ENCODE results near the gene DHRS7B.
A peak's percentile ranks its signal among the peaks of the same experiment; 100 is the strongest.
"Not testable (repeated sequence)": the region's sequence is repeated elsewhere in the genome, so short reads cannot be mapped to it uniquely, and the experiment has no call there.

The DHRS7B gene

DNA sequence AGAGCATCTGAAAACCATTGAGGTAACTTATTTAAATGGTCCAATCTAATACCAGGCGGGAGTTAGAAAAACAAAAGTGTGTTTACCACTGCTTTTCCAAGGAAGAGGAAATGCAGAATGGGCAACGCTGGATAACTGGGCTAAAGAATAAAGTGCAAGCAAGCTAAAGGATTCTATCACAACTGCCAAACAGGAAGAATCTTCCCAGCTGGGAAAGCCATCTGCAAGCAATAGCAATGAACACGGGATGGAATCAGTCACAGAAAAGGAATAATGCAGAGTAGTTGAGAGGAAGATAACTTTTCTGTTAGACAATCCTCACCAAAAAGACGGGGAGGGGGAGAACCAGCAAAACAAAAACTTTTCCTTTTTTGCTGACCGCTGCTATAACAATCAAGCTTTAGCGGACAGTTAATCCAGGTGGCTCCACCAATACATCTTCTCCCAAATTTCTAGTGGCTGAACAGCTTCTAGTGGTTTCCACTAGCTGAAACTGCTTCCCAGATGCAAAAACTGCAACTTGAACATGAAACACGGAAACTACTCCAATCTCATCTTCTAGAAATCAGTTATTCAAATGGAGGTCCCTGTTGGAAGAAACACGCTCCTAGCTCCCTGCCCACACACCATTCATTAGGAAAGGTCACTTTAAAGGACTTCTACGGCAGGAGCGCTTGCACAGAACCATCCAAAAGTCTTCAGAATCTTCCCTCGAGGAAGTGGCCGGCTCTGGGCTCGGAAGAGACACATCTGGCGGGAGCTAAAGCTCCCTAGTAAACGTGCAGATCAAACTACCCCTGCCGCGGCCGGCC is 86.3 kb downstream of the DHRS7B start:
- no peak for DNase-seq

DNA sequence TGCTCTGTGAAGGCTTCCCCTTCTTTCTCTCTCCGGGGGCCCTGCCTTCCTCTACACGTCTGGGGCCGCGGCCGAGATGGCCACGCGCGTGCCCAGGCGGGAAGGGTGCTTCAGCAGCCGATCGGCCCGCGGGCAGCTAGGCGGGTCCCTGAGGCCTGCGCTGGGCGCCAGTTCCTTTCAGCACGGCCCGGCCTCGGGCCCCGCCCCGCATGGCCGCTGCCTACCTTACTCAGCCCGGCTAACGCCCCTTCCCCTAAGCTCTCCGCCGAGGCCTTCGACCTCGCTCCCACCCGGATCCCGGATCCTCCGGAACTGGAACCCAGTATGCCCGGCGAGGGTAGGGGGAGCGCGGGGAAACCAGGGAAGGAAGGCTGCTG is 86.9 kb downstream of the DHRS7B start:
- peak in 1 of 2 experiments; percentile 55 for DNase-seq

DNA sequence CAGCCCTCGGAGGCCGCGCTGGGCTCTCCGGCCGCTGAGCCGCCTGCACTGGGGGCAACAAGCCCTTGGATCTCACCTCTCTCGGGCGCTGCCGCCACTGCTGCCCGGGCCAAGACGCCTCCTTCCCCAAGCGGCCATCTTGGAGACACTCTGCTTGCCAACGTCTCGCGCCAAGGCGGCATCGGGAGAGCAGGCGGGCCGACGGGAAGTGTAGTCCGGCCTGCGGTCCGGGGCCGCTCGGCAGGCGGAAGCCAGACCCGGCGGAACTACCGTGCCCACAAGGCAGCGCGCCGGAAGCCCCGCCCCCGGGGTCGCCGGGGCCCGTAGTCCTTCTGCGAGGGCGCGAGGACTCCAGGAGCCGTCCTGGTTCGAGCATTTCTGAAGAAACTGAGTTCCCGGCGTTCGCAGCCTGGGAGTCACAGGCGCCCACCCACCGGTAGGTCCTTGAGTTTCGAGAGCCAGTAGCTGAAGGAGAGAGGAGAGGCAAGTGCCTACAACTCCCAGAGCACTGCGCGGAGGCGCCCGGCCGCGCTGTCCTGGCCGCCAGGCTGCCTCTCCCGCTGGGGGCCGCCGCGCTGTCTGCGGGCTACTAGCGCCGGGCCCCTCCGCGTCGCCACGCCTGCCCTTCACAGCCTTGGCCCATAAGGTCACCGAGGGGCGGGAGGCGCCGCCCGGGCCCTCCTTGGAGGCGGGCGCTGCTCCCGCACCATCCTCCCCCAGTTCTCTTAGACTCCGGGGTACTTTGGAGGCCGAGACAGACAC is 87.4 kb downstream of the DHRS7B start, which contains the start of gene TMEM11:
Gene TMEM11 (minus strand): TSS at position 147 of the 762 bp plus-strand sequence. CDS start 9 bp downstream, at position 138.
- DNase-seq = peak; percentile 70 to 94

DNA sequence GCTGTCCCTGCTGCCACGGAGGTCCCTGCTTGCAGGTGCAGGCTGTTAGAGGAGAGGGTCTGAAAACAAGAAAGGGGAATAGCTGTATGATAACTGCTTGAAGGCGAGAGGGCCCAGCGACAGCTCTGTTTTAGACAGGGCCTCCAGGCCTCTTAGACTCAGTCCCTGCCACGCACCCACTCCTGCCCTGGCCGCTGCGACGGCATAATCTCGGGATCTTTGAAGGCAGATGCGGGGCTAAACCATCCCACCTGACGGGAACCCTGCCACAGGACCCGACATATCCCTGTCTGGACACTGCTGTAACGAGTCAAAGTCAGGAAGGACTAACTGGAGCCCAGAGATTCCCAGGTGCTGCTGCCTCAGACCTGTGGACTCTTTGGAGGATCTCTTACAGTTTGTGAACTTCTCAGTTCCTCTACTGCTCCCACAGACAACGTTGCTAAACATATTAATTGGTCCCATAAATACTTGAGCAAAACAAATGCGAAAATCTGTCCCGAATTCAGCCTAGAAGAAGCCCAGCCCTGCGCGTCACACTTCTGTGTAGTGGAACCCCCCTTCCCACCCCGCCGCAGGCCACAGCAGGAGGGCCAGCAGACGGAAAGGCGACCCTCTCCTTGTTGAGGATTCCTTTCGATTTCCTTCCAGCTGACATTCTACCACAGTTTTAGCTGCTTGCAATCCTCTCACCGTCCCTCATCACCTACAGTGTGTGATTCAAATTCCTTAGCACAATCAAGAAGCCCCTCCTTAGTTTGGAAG is 88.2 kb downstream of the DHRS7B start:
- no peak for DNase-seq

DNA sequence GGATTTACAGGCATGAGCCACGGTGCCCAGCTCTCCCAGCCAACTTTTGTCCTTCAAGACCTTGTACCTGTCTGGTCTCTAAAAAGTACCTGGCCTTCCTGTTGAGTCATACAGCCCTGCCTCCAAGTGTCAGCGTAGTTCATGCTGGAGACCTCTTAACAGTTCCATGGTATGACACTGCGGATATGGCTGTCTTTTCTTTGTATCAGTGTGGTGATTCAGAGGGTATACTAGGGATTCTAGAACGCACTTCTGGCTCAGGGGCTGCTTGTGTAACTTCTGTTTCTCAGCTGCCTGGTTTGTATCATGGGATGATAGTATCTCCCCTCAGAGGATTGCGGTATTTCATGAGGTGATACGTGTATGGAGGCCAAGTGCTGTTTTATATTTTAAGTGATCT is 89.2 kb downstream of the DHRS7B start:
- no peak for DNase-seq

DNA sequence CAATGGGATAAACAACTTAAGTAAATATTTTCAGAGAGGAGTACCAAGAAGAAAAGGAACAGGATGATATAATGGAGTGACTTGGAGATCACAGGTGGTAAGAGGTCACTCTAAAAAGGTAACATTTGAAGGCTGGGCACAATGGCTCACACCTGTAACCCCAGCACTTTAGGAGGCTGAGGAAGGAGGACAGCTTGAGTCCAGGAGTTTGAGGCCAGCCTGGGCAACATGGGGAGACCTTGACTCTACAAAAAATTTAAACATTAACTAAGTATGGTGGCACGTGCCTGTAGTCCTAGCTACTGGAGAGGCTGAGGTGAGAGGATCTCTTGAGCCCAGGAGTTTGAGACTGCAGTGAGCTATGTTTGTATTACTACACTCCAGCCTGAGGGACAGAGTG is 90.6 kb downstream of the DHRS7B start:
- DNase-seq = no peak

DNA sequence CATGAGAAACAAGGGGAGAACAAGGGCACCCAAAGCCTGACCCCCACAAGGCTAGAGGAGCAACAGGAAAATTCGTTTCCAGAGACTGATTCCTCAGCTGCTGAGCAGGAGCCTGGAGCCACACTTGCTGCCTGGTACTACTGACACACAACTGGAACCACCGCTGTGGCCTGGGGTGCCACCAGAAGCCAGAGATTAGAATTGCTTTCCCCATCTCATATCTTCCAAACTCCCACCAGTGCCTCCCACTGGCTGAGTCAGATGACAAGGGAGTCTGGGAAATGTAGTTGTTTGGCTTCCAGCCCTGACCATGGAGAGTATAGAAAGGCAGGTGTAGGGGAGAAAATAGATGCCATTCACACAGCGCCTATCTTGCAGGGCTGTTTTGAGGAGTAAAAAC is 91.3 kb downstream of the DHRS7B start:
- no peak for DNase-seq

DNA sequence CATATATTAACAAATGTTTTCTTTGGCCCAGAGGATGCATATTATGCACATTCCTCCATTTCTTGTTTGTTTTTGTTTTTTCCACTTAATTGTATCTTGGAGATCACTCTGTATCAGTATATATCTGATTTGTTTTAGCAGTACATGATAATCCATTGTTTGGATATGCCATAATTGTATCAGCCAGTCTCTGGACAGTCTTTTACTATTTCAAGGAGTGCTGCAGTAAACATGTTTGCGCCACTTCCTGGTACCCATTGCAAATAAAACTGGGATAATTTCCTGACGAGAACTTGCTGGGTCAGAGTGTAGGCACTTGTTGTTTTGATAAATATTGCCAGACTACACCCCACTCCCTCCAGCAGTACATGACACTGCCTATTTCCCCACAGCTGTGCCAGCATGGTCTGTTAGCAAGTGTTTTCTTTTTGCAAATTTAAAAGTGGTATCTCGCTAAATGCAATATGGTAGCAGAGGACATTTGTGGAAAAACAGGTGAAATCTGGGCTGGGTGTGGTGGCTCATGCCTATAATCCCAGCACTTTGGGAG is 92.1 kb downstream of the DHRS7B start:
- DNase-seq = no peak

DNA sequence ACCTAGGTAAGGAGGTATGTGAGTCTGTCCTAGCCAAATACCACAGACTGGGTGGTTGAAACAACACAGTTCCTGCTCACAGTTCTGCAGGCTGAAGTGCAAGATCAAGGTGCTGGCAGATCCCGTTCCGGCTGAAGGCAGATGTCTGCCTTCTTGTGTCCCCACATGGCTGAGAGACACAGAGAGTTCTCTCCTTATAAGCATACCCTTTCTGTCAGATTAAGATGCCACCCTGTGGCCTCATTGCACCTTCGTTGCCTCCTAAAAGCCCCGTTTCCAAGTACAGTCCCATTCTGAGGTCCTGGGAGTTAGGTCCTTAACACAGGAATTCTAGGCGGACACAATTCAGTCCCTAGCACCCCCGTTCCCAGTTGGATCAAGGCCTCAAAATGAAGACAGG is 96.3 kb downstream of the DHRS7B start:
- no peak for DNase-seq

DNA sequence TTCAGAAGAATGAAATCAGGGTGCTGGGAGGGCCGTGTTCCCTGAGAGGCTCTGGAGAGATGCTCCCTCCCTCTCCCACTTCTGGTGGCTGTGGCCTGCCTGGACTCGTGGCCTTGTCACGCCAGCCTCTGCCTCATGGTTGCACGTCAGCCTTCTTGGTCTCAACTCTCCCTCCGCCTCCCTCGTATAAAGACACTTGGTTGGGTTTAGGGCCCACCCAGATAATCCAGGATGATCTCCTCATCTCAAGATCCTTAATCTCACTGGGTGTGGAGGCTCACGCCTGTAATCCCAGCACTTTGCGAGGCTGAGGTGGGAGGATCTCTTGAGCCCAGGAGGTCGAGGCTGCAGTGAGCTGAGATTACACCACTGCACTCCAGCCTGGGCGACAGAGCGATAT is 100.5 kb downstream of the DHRS7B start:
- not testable (repeated sequence) for DNase-seq

DNA sequence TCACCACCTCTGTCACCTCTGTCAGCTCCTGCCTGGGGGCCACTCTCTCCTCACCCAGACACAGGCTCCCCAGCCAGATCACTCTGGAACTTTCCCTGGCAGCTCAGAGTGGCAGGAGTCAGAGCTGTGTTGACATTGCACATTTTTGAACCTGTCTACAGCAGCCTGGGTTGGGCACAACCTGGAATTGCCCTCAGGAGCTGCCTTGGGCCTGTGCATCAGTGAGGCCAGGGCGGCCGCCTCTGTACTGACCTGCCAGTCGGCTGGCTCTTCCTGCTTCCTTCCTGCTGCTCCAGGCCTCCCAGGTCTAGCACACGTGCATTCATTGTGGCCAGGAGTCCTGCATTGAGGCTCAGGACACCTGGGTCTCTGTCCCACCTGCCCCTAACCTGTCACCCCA is 101.3 kb downstream of the DHRS7B start:
- DNase-seq = no peak

DNA sequence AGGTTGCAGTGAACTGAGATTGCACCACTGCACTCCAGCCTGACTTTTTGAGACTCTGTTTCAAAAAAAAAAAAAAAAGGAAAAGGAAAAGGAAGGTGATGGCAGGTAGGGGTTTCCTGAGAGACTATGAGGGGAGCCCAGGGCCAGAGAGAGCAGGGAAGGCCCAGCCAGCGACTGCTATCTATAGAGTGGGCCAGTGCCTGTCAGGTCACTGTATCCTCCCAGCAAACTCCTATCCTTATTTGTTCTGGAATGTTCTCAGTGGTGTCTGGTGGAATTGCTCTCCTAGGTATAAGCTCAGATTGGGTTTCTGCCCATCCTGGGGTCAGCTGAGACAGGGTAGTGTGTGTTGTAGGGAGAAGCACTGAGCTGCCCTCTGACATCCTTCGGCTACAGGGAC is 102.1 kb downstream of the DHRS7B start:
- DNase-seq = no peak

DNA sequence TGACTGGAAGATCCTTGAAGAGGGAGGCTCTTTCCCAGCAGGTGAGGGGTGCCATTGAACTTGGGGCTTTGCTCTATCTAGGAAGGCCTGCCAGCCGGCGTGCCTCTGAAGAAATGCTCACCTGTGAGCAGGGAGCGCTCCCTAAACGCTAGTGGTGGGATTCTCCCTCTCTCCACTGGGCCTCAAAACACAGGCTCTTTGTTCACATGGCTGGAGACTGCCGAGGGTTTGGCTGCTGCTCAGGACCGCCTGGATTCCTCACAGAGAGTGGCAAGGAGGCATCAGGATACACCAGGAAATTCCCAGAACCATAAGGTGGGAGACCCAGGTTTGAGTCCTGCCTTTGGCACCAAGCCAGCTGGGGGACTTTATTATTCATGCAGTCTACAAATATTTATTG is 104.8 kb downstream of the DHRS7B start:
- DNase-seq = no peak

DNA sequence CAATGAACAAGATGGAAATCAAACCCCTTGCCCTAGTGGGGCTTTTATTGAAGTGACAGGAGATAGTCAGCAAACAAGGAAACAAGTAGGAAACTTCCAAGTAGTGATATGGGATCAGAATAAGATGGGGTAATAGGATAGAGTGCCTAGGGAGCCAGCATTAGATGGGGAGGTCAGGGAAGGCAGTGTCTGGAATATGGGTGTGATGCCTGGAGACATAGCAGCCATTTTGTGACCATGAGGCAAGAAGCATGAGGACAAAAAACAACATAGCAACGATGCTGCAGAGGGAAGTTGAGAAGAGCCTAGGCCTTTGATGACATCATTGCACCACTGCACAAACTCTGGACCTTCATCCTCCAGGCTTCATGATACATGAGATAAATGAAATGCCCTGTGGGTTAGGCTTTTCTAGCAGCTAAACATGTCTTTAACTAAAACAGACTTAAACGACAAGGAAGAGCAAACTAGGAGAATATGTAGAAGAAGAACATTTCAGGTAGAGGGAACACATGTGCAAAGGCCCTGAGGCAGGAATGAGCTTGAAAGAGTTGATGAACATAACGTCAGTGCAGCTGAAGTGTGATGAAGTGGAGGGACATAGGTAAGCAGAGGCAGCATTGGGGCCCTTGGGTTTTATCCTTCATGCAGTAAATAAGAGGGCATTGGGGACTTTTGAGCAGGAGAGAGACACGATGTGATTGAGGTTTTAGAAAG is 105.4 kb downstream of the DHRS7B start:
- DNase-seq = no peak

DNA sequence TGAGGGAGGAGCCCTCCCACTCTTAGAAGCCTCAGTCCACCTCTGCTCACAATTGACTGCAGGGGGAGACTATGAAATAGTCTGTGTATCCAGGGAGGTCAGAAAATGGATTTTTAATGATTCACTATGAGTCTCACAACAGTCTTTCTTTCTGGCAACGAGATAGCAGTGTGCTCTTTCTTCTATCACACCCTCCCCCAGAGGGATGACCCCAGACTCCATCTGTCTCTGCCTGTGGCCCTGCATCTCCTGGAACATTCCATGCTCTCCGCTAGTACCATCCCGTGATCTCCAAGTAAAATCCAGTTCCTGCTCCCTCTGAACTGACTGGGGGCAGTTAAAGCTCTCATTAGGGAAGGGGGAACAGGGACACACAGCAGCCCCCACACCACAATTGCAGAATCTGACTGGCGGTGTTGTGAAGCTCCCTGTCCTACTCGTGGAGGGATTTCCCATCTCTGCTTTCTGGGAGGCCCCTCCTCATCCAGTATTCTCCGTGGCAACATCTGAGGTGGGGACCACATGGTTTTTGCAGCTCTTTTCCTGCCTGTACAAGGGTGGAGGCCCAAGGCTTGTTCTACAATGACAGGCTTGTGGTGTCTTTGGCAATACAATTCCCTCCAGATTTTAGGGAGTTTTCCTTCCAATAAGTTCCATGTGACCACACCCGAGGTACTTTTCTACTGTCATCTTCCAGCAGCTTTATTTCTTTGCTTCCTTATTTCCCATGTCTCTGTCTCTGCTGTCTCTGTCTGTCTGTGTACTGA is 107.0 kb downstream of the DHRS7B start:
- no peak for DNase-seq

DNA sequence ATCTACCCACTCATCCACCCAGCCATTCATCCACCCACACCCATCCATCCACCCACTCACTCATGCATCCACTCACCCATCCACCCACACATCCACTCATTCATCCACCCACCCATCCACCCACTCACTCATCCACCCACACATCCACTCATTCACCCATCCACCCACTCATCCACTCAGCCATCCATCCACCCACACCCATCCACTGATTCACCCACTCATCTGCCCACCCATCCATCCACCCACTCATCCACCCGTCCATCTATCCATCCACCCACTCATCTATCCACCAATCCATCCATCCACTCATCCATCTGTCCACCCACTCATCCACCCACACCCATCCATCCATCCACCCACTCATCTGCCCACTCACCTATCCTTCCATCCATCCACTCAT is 109.2 kb downstream of the DHRS7B start:
- no peak for DNase-seq

DNA sequence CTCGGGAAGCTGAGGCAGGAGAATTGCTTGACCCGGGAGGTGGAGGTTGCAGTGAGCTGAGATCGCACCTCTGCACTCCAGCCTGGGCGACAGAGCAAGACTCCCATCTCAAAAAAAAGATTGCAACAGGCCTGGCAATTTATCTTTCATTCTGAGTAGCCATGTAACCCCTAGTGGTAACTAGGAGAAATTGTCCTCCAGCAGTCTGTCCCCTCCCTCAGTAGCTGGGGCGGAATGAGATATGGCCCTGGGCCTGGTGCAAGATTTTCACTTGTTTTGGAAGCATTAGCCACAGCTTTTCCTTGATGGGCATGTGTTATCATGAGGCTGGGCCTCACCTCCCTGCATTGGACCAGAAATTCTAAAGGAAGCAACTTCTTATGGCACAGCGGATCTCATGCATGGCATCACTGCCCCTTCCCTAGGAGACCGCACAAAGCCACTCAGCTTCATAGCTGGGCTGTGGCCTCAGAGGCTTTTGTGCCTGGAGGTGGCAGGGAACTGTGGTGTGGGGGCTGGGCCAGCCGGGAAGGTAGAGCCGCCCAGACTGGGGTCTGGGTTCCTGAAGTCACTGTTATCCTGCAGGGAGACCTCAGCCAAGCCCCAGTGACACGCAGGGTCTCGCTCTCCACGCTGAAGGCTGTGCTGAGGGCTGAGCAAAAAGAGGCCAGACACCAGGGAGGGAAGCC is 113.1 kb downstream of the DHRS7B start:
- peak in 1 of 2 experiments; percentile 46 for DNase-seq

DNA sequence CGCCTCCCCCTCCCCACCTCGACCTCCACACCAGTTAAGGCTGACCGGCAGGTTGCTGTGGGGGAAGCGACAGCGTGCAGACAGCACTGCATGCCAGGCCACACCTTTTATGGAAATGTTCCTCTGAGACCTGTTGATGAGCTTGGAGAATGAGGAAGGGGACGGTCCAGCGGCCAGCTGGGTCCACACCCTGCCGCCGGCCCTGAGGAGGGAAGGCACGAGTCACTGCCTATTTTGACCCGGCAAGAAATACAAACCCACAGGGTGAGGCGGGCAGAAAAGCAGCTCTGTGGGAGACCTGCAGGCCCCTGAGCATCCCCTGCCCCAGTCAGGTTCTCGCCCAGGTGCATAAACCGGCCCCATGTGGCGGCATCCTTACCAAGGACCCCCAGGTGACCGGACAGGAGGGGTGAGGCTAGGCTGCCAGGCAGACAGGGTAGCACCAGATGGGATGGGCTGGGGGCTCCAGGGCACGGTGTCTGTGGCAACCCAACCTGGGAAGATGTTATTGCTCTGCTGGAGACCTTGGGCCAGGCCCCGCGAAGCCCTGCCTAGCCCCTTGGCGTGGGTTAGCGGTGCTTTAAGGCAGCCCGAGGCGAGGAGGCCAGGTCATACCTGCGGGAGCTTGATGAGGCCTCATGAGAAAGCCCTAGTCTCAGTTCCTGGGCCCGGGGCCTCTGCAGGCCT is 113.7 kb downstream of the DHRS7B start:
- peak in 1 of 2 experiments; percentile 20 for DNase-seq
